Left lung (tissue), 10 donors: ENCODE measurements around the gene SLC34A1. TPM values are rescaled to one million over a fixed set of nuclear protein-coding genes. Genes with fewer than 3 reads are reported as not detected.

Experiments used
- ATAC-seq: fragments of 200-7000 bp; cut with Tn5 transposase; one replicate; pipeline ENCODE4 v1.9.1; 2020; ENCODE audit warnings: moderate library complexity
- DNase-seq, 4 donors: peaks; one replicate each; pipeline ENCODE4 v3.0.0-alpha.2; 2013 to 2020
- H3K27ac ChIP-seq, 2 donors: fragments of 200-600 bp; sonication (generic) in 1 of 2; one replicate each; pipeline versions ENCODE4 v1.5.0 to v1.8.0; 2020 to 2021
- H3K27me3 ChIP-seq, 2 donors: fragments of 200-600 bp; sonication (generic) in 1 of 2; one replicate each; pipeline versions ENCODE4 v1.5.0 to v1.8.0; 2020 to 2021
- H3K36me3 ChIP-seq, 2 donors: fragments of 200-600 bp; sonication (generic) in 1 of 2; one replicate each; pipeline versions ENCODE4 v1.5.0 to v1.8.0; 2020 to 2021
- H3K4me1 ChIP-seq, 2 donors: fragments of 200-600 bp; one replicate each; pipeline ENCODE4 v1.8.0; 2021
- H3K4me3 ChIP-seq, 2 donors: fragments of 200-600 bp; sonication (generic) in 1 of 2; one replicate each; pipeline versions ENCODE4 v1.5.0 to v1.8.0; 2020 to 2021; ENCODE audit warnings: mild to moderate bottlenecking in 1 of 2
- H3K9me3 ChIP-seq, 2 donors: fragments of 200-600 bp; sonication (generic) in 1 of 2; one replicate each; pipeline versions ENCODE4 v1.5.0 to v1.8.0; 2020 to 2021
- CTCF ChIP-seq, 2 donors: fragments of 200-600 bp; sonication (generic) in 1 of 2; IDR thresholded peaks; one replicate each; pipeline versions ENCODE4 v1.5.0 to v1.8.0; 2021; ENCODE audit warnings: antibody characterized with exemption in 2 of 2
- intact Hi-C, 2 donors: fragments of 100-400 bp; cut with DNase I; formaldehyde crosslinking; loops; one replicate each; pipeline versions ENCODE4 v1.11.2 to v1.14.2; 2022
- polyA plus RNA-seq, 6 donors: library from polyadenylated mRNA; unstranded; fragments of 120-200 nt; gene quantifications; one replicate each; pipeline ENCODE4 v1.2.1, GENCODE V29; 2013; ENCODE audit not compliant: insufficient read length in 6 of 6
- total RNA-seq, 2 donors: library from RNA; stranded (reverse); fragmentation: NEBNext Ultra II Directional; extraction: Animal tissue kit (Norgen Biotek cat#: 25700); gene quantifications; one replicate each; pipeline ENCODE4 v1.2.1, GENCODE V29; 2021
- donor health status: DM: no; HTN: yes; CAD: no.
- donor health status: DM: no; HTN: no; CAD: no.

SLC34A1 gene
- total and polyA plus RNA-seq, 8 donors: 0.18 to 1.7 (median 0.36) TPM; not detected in 3

- Histone ChIP-seq H3K27me3 (no peaks in the 10 kb centered on the region), H3K4me1 (peaks cover 13 to 71% of the 10 kb centered on the region in 2 donors), H3K36me3 (peaks cover 0 to 24% of the 10 kb centered on the region in 2 donors), H3K27ac (peak overlapping the region; percentile 78 to 88), H3K9me3 (no peaks in the 10 kb centered on the region), H3K4me3 (no peak overlapping the region)
- intact Hi-C loops: no loop called here
- DNase-seq: peak in 1 of 4 donors; percentile 57
- TF ChIP-seq CTCF (IDR thresholded peaks at IDR 0.05): no peak
- no peak for ATAC-seq
These were observed 18.2 kb upstream of the SLC34A1 start for GRCh38 chr5:177365845-177366527.

DNA sequence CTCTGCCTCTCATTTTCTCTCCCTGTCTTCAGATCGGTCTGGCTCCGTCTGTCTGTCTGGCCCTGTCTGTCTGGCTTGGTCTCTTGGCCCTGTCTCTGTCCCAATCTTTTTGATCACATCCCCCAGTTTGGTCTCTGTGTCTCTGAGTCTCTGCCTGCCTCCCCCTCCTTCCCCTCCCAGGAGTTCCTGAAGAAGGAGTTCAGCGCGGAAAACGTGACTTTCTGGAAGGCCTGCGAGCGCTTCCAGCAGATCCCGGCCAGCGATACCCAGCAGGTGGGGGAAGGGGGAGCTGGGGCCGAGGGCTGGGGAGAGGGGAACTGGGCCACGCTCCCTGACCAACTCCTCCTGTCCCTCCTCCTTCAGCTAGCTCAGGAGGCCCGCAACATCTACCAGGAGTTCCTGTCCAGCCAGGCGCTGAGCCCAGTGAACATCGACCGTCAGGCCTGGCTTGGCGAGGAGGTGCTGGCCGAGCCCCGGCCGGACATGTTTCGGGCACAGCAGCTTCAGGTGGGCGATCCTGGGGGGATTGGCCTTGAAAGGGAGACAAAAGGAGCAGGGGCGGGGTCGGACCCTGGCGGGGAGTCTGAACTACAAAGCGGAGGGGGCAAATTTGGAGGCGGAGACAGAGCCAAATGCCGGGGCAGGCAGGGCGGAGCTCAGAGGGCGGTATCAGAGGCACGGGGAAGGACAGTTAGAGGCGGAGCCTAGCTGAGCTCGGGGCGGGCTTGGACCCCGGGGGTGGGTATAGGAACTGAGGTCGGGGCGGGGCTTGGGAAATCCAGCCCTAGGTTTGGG is 17.5 kb upstream of the SLC34A1 start:
- no peak for TF ChIP-seq CTCF (IDR thresholded peaks at IDR 0.05)
- peaks cover 0 to 25% of the 10 kb centered on the region in 2 donors for H3K36me3 ChIP-seq
- no peaks in the 10 kb centered on the region for H3K9me3 ChIP-seq
- intact Hi-C loops: no loop called here
- peak overlapping the region; percentile 78 to 88 for H3K27ac ChIP-seq
- ATAC-seq (peak; percentile 83), DNase-seq (peak; percentile 78 to 92 (median 92))
- H3K4me1 ChIP-seq: peaks cover 14 to 72% of the 10 kb centered on the region in 2 donors
- peak overlapping the region; percentile 38 to 39 for H3K4me3 ChIP-seq
- H3K27me3 ChIP-seq: no peaks in the 10 kb centered on the region

- no peak for TF ChIP-seq CTCF (IDR thresholded peaks at IDR 0.05)
- Histone ChIP-seq H3K27me3 (no peaks in the 10 kb centered on the region), H3K9me3 (no peaks in the 10 kb centered on the region), H3K4me1 (peaks cover 20 to 72% of the 10 kb centered on the region in 2 donors), H3K27ac (peak overlapping the region in 1 of 2 donors; percentile 78), H3K36me3 (peaks cover 0 to 31% of the 10 kb centered on the region in 2 donors), H3K4me3 (peak overlapping the region; percentile 38 to 39)
- ATAC-seq (peak; percentile 2), DNase-seq (no peak)
- intact Hi-C loops: no loop called here
These were observed 16.8 kb upstream of the SLC34A1 start for GRCh38 chr5:177367323-177367848.

DNA sequence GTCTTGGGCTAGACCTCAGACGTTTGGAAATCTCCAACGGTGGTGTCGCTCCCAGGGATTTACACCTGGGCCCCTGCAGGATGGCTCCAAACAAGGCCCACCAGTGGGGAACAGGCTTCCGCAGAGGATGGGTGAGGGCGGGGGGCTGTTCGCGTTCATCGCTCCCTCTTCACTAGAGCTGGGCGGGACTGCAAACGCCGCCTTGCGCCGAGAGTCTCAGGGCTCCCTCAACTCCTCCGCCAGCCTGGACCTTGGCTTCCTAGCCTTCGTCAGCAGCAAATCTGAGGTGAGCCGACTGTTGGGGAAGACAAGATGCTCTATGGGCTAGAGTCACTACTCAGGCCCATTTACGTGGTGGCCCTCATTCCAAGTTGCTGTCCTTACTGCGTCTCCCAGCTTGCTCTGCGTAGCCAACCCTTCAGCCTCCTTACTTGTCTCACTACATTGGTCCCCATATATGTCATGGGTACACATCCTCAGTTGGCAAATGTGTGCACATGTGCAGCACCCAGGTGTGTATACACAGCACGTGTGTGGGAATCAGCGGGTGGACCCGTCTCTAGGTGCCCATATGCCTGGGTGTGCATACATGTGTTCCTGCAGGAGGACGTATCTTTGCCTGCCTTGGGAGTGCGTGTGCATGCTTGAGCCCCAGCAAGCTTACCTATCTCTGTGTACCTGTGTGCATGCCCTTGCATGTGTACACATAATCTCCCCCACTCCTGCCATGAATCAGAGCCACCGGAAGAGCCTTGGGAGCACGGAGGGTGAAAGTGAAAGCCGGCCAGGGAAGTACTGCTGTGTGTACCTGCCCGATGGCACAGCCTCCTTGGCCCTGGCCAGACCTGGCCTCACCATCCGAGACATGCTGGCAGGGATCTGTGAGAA is 16.0 kb upstream of the SLC34A1 start:
- no peak for TF ChIP-seq CTCF (IDR thresholded peaks at IDR 0.05)
- intact Hi-C loops: no loop called here
- Histone ChIP-seq H3K4me3 (no peak overlapping the region), H3K9me3 (no peaks in the 10 kb centered on the region), H3K27me3 (no peaks in the 10 kb centered on the region), H3K4me1 (peaks cover 20 to 72% of the 10 kb centered on the region in 2 donors), H3K36me3 (peaks cover 0 to 31% of the 10 kb centered on the region in 2 donors), H3K27ac (no peak overlapping the region)
- DNase-seq (peak in 1 of 4 donors; percentile 63), ATAC-seq (no peak)
